NAMALWA (cell line): ENCODE measurements around the gene MXRA5.
"Not testable (repeated sequence)": the region's sequence is repeated elsewhere in the genome, so short reads cannot be mapped to it uniquely, and the experiment has no call there.

Experiments used
- DNase-seq: peaks from one replicate; pipeline ENCODE4 v3.0.0-alpha.2; 2015; ENCODE audit warnings: low spot score

The MXRA5 gene

DNA sequence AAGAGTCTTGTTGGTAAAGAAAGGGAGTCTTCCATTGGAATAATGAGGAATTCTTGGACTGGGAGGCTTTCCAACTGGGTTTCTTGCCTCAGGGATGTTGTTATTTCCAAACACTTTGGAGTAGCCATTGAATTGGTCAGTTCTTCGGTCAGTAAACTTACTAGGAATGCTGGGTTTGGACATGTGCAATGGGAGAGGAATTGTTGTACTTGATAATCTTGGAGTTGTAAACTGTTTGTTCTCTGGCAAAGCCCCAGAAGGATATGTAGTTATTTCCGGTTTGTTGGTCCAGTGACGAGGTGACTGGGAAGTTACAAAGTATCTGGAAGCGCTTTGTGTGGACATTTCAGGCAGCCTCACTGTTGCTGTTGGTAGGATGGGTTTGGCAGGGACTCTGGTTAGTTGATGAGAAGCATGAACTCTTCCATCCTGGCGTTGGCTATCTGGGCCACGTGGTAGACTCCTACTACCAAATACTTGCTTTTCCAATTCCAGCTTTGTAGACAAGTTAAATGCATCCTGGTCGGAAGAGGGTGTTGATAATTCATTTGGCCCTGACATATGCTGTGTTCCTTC, 25.9 kb downstream of the MXRA5 start:
- DNase-seq: no peak

DNA sequence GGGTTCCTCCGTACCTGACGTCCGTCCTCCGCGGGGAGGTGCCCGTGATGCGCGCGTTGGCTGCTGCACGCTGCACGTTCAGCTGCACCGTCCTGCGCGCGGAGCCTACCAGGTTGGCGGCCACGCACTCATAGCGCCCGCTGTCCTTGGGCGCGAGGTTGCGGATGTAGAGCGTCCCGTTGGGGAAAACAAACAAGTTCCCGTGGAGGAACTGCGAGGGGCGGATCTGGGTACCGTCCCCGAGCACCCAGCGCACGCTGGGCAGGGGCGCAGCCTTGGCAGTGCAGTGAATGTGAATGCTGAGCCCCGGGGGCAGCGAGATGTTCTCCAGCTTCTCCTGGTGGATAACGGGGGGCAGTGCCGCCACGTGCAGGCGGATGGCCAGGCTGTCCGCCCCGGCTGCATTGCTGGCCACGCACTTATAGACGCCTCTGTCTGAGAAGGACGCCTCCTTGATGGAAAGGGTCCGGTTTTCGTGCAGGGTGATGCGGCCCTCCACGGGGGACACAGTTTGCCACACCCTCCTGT, 29.2 kb downstream of the MXRA5 start:
- no peak for DNase-seq

DNA sequence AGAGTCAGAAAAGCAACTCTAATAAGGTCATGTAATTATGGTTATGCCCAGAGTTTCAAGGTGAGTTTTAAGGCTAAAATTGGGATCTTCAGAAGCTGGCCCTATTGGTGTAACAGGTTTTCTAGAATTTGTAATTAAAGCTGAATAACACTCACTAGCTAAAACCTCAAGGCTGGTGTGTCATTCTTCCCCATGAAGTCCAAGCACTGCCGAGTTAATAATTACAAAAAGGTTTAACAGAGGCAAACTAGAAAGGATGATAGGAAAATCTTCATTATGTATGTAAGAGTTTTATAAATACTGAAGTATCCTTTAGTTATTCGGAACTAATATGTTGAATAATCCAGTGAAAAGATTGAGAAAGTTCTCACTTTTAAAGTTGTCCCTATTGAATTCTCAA, 34.3 kb downstream of the MXRA5 start:
- no peak for DNase-seq

DNA sequence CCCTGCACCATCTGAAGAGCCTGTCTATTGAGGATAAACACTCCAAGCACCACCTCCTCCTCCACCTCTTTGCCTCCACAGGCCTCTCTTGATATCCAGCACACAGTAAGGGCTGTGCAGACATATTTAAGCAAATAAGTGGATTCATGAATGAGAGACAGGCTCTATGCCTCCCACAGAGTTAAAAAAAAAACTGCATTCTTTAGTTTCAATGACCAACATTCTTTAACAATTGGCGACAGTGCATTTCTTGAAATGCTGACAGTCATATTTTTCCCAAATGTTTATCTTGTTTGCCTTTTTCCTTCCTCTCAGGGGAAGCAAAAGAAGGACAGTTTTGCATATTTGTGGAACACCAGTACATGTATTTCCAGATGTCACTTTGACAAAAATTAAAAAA, 38.6 kb downstream of the MXRA5 start:
- DNase-seq: no peak

DNA sequence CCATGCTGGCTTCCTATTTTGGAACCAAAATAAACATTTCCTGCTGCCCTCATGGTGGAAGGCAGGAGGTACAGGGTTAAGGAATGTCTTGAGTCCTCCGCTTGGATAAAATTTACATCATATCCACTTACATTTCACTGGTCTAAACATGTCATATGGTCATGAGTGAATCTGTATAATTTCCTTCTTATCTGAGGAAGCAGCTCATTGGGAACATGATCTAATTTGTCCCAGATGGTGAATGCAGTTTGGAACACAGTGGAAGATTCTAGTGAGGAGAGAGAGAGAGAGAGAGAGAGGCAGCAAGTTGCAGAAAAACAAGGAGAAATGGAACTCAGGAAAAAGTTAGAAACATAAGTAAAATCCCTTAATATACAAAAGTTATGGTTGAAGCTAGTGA, 46.8 kb downstream of the MXRA5 start:
- no peak for DNase-seq

DNA sequence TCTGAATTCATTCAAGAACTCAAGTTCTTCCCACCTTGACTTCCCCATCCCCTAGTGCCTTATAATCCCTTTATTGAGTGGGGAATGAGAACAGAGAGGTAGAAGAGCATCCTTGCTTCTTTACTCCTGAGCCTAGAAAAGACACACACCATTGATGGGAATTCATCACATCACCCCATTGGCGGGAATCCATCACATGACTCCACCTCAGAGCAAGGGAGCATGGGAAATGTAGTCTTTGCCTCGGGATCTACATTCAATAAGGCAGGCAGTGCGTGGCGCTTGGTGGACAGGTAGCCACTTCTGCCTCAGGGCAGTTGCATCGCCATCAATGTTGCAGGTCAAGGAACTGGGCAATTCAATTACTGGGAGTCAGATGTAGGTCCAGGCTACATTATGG, 50.7 kb downstream of the MXRA5 start:
- DNase-seq: peak; percentile 30

DNA sequence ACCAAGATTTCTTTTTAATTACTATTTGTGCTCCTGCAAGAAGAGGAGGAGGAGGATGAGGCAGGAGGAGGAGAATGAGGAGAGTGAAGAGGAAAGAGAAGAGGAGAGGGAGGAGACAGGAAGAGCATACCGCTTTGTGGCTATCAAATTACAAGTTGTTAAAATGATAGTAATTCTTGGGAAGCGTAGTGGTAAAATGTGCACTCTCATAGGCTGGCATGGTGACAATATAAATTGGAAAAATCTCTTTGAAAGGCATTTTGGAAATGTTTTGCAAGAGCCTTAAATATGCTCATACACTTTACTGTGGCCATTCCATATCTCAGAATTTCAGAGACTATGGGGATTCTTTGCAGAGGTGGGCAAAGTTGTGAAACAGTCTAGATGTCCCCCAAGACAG, 53.2 kb downstream of the MXRA5 start:
- no peak for DNase-seq

DNA sequence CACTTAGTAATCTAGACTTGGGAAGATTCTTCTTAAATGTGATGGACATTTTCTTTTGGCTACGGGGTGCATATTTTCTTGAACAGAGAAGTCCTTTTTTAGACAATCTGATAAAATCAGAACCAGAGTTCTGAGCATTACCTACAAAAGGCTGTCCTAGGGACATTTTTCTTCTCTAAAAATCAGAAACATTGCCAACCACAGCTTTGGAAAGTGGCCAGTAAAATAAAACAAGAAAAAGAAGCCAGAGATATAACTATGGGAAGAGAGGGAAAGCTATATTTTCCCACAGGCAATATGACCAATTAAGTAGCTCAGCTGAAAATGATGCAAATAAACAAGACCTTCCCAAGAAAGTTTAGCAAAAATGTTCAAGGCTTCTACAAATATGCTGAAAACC, 55.9 kb downstream of the MXRA5 start:
- no peak for DNase-seq

DNA sequence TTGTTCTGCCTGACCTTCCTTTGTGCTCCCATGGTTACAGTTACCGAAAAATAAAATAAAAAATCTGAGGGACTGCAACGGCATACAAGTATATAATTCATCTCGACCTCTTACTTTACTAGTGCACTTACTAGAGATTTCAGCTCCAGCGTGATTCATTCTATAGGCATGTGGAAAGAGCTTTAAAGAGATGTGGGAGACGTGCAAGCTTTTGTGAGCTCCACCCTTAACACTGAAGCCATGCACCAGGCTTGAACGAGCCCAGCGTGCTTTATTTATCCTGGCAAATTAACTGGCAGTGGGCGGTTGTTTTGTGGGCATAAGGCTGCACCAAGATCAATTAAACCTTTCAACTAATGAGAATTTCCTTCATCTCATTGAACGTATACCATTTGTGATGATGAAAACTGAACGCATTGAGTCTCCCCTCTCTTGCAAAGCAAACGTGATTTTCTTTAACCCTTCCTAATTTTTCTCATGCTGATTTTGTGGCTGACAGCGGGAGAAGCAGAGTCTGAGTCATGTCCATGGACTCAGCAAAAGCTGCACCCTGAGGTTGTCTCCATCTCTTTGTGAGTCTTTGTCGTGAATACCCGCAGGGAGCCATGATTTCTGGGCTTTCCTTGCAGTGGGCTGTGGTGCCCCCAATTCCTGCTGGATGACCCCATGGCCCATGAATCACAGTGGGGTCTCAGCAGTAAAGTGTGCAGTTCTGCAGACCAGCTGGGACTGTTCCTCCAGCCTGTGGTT, 60.1 kb downstream of the MXRA5 start:
- no peak for DNase-seq

DNA sequence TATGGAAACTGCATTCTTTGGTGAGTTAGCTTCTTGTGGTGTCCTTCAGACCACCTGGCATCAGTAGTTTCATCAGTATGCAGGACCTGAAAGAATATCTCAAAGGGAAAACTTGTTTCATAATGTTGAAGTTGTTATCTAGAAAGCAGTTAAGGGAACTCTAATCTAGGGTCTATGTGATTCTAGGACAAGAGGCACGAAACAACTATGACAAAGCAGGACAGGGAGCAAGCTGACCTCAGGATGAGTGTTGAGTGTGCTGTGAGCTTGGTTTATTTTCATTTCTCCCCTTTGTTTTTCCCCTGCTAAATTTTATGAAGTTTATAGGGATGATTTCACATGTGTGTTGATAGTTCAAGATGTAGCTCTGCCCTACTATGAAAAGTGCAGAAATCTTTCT, 65.7 kb downstream of the MXRA5 start:
- no peak for DNase-seq

DNA sequence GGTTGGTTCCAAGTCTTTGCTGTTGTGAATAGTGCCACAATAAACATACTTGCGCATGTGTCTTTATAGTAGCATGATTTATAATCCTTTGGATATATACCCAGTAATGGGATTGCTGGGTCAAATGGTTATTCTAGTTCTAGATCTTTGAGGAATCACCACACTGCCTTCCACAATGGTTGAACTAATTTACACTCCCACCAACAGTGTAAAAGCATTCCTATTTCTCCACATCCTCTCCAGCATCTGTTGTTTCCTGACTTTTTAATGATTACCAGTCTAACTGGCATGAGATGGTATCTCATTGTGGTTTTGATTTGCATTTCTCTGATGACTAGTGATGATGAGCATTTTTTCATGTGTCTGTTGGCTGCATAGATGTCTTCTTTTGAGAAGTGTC, 72.8 kb downstream of the MXRA5 start:
- not testable (repeated sequence) for DNase-seq

DNA sequence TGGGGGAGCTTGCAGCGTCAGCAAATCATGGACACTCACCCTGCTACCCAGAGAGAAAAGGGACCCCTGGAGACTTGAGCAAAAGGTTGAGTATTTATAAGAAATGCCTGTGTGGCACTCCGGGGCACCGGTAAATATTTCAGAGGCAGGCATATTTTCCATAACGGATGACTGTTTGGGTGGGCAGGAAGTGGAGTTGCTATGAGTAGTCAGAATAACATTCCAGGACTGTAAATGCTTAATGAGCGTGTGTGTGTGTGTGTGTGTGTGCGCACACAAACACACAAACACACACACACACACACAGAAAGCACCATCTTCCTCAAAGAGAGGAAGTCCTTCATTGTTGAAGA, 74.6 kb downstream of the MXRA5 start:
- no peak for DNase-seq

DNA sequence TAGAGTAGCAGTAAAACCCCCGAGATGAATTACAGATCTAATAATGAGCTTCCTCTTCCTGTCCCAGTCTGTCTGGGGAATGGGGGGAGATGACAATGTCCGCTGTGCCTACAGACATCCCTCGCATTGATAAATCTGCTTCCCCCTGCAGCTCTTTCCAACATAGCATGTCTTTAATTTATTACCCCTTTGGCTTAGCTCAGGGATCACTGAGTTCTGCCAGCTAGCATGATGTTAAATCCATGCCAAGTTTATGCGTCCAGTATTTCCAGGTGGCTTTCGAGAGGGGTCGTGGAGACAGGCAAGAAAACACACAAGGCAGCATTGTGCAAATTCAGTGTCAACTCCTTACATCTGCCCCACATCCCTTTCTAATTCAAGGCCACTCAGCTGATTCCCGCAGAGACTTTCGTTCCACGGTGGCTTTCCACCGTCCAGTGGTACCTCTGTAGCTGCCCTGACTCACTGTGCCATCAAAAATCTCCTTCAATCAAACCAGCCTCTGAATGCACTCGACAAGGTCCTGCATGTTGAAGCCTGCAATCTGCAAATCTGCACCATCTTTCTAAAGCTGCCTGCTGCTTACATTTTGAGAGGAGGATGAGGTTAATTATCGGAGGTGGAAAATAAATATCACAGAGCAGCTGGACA, 75.1 kb downstream of the MXRA5 start:
- no peak for DNase-seq

DNA sequence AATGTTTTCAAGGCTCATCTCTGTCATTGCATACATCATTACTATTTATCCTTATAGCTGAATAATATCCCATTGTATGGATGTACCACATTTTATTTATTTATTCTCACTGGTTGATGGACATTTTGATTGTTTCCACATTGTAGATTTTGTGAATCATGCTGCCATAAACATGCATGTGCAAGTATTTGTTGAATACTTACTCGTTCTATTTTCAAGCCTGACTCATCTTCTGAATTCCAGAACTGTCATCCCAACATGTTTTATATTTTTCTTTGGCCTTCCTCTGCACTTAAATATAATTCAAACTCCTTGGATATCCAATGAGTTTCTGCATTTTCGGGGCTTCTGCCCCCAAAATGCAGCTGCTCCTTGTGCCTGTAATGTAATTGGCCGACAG, 77.6 kb downstream of the MXRA5 start:
- DNase-seq: no peak

DNA sequence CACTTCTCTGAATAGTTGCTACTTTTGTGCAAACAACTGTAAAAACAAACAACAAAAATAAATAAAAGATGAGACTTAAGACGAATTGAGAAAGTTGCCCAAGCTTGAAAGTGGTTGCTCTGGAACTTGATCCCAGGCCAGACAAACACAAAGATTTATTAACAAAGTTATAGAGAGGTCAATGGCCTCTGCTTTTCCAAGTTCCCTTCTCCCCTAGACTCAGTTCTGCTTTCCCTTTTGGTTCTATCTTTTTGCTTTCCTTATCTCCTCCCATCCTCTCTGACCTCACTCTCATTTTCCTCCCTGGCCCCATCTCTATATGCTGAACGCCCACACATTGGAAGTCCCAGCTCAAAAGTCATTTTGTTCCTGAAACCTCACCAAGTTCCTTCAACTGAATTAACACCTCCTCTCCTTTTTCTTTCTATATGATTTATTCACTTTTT, 82.7 kb downstream of the MXRA5 start:
- DNase-seq: no peak

DNA sequence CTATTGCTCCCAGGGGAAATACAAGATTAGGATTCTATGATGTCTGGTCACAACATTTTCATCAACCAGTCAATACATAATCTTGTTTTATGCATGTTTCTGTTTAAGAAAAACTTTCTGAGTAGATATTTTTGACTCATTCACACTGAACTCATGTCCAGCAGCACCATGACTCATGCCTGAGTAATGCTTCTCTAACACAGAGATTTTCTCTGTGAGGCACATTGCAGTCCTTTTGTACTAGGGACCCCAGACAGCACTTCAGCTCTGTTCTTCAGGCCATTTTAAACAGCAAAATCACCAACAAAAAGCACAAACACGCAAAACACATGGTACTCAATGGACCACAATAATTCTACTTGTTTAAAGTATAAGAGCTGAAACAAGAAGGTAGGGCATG, 83.6 kb downstream of the MXRA5 start:
- DNase-seq: no peak
